WTC11 (cell line): Measurements from ENCODE around the gene MARF1.

Experiments
- CREB1 ChIP-seq: sonication (generic); formaldehyde crosslinking; IDR thresholded peaks from 2 replicates; pipeline ENCODE4 v1.8.0; 2023; ENCODE audit warnings: mild to moderate bottlenecking, missing genetic modification reagents
- CREM ChIP-seq: sonication (generic); formaldehyde crosslinking; IDR thresholded peaks from 2 replicates; pipeline ENCODE4 v1.8.1; 2022; ENCODE audit warnings: mild to moderate bottlenecking, missing genetic modification reagents, moderate library complexity
- ELF4 ChIP-seq: sonication (generic); formaldehyde crosslinking; IDR thresholded peaks from 2 replicates; pipeline ENCODE4 v1.8.1; 2022; ENCODE audit warnings: low read depth, mild to moderate bottlenecking, moderate library complexity, missing genetic modification reagents
- IRF2 ChIP-seq: sonication (generic); formaldehyde crosslinking; IDR thresholded peaks from 2 replicates; pipeline ENCODE4 v1.8.0; 2022; ENCODE audit warnings: low read depth, missing genetic modification reagents, borderline replicate concordance
- NFE2L1 ChIP-seq: sonication (generic); formaldehyde crosslinking; IDR thresholded peaks from 2 replicates; pipeline ENCODE4 v1.8.1; 2023; ENCODE audit warnings: missing genetic modification reagents
- RELA ChIP-seq: sonication (generic); formaldehyde crosslinking; IDR thresholded peaks from 2 replicates; pipeline ENCODE4 v1.8.1; 2022; ENCODE audit warnings: missing genetic modification reagents, mild to moderate bottlenecking, borderline replicate concordance
- SOX15 ChIP-seq: fragments of 250-450 bp; sonication (Bioruptor Pico); IDR thresholded peaks from 2 replicates; pipeline ENCODE4 v1.9.0; 2021; ENCODE audit warnings: mild to moderate bottlenecking
- TF ChIP-seq, protein P1 (sequence below): sonication (generic); formaldehyde crosslinking; IDR thresholded peaks from 2 replicates; pipeline ENCODE4 v1.8.1; 2023; ENCODE audit warnings: mild to moderate bottlenecking, missing genetic modification reagents, moderate library complexity
- TF ChIP-seq, protein P2 (sequence below): fragments of 200-600 bp; IDR thresholded peaks from 2 replicates; pipeline ENCODE4 v1.8.0; 2022; ENCODE audit warnings: antibody characterized with exemption
- TF ChIP-seq, protein P3 (sequence below): sonication (generic); formaldehyde crosslinking; IDR thresholded peaks from 2 replicates; pipeline ENCODE4 v1.8.0; 2022; ENCODE audit warnings: mild to moderate bottlenecking, missing genetic modification reagents
- TF ChIP-seq, protein P4 (sequence below): sonication (generic); formaldehyde crosslinking; conservative IDR thresholded peaks from 2 replicates; pipeline ENCODE4 v1.8.1; 2022; ENCODE audit warnings: mild to moderate bottlenecking, missing genetic modification reagents
- TF ChIP-seq, protein P5 (sequence below): sonication (generic); formaldehyde crosslinking; IDR thresholded peaks from 2 replicates; pipeline ENCODE4 v1.8.1; 2022; ENCODE audit warnings: low read depth, missing genetic modification reagents, borderline replicate concordance

DNA sequence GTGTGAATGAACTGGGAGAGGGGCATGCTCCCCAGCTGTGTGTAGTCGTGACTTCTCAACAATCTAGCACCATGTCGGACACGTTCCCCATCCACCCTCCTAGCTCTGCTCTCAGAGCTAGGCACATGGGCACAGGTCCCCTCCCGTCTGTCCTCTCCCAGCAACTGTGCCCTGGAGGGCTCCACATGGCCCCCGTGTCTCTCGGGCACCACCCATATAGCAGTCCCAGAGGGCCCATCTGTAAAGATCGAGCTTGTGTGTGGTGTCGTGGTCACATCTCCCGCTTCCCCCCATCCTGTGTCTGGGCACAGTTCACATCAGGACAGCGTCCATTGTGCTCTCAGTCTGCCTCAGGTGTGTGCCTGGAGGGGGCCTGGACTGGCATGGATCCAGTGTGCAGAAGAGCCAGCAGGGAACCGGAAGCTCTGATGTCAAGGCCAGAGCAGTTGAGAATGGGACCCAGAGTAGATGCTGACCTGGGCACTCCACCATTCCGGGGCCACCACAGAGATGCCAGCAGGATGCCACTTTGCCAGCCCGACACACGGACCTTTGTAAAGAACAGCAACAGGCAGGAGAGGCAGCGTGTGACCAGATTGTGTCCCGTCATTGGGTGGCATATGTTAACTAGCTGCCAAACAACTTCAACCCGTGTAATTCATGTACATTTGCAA lies 55.7 kb downstream of the MARF1 start:
- TF ChIP-seq, protein P1, sequence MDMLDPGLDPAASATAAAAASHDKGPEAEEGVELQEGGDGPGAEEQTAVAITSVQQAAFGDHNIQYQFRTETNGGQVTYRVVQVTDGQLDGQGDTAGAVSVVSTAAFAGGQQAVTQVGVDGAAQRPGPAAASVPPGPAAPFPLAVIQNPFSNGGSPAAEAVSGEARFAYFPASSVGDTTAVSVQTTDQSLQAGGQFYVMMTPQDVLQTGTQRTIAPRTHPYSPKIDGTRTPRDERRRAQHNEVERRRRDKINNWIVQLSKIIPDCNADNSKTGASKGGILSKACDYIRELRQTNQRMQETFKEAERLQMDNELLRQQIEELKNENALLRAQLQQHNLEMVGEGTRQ (CRISPR knock-in tag) = no peak
- TF ChIP-seq SOX15 (CRISPR knock-in tag) (no peak), ELF4 (CRISPR knock-in tag) (no peak), CREM (CRISPR knock-in tag) (no peak), RELA (CRISPR knock-in tag) (no peak), NFE2L1 (CRISPR knock-in tag) (no peak), CREB1 (CRISPR knock-in tag) (no peak), IRF2 (CRISPR knock-in tag) (no peak)
- TF ChIP-seq, protein P2, sequence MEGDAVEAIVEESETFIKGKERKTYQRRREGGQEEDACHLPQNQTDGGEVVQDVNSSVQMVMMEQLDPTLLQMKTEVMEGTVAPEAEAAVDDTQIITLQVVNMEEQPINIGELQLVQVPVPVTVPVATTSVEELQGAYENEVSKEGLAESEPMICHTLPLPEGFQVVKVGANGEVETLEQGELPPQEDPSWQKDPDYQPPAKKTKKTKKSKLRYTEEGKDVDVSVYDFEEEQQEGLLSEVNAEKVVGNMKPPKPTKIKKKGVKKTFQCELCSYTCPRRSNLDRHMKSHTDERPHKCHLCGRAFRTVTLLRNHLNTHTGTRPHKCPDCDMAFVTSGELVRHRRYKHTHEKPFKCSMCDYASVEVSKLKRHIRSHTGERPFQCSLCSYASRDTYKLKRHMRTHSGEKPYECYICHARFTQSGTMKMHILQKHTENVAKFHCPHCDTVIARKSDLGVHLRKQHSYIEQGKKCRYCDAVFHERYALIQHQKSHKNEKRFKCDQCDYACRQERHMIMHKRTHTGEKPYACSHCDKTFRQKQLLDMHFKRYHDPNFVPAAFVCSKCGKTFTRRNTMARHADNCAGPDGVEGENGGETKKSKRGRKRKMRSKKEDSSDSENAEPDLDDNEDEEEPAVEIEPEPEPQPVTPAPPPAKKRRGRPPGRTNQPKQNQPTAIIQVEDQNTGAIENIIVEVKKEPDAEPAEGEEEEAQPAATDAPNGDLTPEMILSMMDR = no peak
- TF ChIP-seq, protein P3, sequence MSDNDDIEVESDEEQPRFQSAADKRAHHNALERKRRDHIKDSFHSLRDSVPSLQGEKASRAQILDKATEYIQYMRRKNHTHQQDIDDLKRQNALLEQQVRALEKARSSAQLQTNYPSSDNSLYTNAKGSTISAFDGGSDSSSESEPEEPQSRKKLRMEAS = no peak
- TF ChIP-seq, protein P4, sequence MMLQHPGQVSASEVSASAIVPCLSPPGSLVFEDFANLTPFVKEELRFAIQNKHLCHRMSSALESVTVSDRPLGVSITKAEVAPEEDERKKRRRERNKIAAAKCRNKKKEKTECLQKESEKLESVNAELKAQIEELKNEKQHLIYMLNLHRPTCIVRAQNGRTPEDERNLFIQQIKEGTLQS (CRISPR knock-in tag) = no peak
- TF ChIP-seq, protein P5, sequence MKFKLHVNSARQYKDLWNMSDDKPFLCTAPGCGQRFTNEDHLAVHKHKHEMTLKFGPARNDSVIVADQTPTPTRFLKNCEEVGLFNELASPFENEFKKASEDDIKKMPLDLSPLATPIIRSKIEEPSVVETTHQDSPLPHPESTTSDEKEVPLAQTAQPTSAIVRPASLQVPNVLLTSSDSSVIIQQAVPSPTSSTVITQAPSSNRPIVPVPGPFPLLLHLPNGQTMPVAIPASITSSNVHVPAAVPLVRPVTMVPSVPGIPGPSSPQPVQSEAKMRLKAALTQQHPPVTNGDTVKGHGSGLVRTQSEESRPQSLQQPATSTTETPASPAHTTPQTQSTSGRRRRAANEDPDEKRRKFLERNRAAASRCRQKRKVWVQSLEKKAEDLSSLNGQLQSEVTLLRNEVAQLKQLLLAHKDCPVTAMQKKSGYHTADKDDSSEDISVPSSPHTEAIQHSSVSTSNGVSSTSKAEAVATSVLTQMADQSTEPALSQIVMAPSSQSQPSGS = no peak
